A375 (cell line): ENCODE measurements around the gene DBX2. TPM values are rescaled to one million over a fixed set of nuclear protein-coding genes. Genes with fewer than 3 reads are reported as not detected.

Experiments
- total RNA-seq: library from RNA; depleted of rRNA; stranded (reverse); fragments of >200 nt; shearing (Covaris generic); gene quantifications from 2 replicates; pipeline ENCODE4 v1.2.3, GENCODE V29; 2014; rRNA removed

The DBX2 gene
- not detected in 2 replicates for total RNA-seq

DNA sequence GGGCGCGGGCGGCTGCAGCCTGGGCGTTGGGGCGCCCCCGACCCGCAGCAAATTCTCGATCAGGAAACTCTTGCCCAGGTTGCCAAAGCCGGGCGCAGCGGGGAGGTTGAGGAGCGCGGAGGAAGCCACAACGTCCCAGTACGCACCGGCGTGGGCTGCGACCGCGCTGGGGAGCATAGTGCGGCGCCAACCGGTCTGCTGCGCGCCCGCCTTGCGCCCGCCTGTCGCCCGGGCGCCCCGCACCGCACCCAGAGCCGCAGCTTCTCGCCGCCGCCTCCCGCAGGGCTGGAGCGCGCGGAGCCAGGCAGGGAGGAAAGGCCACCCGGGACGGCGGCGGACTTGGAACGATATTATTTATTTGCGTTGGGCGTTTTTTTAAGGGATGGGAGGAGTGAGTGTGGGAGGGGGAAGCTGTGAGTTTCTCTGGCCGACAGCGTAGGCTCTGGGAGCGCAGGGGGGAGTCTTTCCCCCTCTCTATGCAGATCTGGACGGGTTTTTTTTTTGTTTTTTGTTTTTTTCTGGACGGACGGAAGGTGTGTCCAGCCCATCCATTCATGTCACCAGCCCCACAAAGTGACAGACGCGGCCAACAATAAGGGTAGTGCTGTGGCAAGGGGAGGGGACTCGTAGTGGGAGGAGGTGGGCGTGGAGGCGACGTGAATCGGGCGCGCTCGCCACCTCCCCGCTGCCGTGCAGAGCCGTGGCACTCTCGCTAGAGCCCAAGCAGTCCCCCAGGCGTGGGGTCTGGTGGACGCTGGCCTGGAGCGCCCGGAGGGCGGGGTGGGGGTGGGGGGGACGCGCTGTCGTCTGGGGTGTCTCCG lies at the start of gene DBX2:
TSS of gene DBX2 (minus strand) at position 349 of the 821 bp plus-strand sequence. CDS start at position 177, 172 bp downstream.

Other genes with a start within 250 kb of the DBX2 start
- gene NELL2, start 174.8 kb downstream of the DBX2 start, total RNA-seq = 2.5 and 4.5 TPM in 2 replicates
- 31.1 and 31.3 TPM in 2 replicates for gene ANO6, start 165.0 kb upstream of the DBX2 start, total RNA-seq